GM21786 (cell line): ENCODE results near the gene C1orf50.
"Not testable (repeated sequence)": the region's sequence is repeated elsewhere in the genome, so short reads cannot be mapped to it uniquely, and the experiment has no call there.

Experiments used
- ATAC-seq: cut with Tn5 transposase; IDR thresholded peaks from one replicate; pipeline ENCODE4 v1.9.1; 2021; ENCODE audit not compliant: unreplicated experiment

The C1orf50 gene

DNA sequence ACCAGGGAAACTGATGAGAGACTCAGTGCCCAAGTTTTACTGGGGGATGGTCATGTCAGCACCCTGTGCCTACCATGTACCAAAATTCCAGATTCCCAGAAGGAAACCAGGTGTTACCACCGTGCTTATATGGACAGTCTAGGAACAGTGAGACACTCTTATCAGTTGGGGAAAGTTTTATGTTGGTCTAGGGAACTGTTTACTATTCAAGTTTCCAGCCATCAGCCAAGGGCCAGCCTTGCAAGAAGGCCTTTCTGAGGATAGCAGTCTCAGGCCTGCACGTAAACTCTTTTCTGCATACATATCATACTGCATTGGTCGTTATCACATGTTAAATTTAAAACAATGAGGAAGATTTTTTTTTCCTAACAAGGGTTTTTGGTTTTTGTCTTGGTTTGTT lies 30.4 kb downstream of the C1orf50 start:
- ATAC-seq: no peak

DNA sequence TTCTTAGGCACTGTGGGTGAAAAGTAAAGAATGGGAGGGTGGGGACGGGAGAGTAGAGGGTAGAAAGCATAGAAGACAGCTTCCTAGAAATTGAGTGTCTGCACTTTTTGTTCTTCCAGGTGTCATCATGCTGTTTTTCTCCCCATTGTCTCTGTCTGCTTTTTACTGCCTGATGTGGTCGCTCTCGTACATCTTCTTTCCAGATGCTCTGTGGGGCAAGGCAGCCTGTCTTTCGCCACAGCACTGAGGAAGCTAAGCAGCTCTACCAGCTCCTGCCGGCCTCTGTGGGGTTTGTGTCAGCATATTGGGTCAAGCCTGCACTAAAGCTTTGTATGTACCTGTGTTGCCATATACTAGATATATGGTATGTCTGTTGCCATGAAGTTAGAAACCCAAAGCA lies 30.9 kb downstream of the C1orf50 start:
- ATAC-seq: no peak

DNA sequence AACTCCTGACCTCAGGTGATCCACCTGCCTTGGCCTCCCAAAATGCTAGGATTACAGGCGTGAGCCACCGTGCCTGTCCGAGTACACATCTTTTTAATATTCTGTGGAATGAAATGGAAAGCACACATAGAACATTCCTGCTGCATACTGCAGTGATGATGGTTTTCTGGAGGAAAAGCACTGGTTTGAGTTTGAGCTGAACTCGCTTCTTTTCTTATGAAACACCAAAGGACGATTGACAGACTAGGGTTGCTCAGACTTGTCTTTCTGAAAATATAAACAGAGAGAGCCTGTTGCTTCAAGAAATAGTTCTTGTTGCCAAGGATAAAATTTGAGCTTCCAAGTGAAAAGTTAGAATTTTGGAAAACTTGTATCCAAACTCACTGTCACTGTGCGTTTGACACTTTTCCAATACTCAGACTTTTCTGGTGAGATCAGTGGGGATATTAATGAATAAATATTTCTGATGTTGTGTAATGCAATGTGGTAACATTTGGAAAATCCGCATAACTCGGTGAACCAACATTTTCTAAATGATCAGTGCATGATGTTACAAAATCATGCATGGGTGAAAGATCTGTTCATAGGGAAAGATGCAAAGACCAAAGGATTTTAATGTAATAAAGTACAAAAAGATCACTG lies 34.9 kb downstream of the C1orf50 start:
- ATAC-seq: no peak

DNA sequence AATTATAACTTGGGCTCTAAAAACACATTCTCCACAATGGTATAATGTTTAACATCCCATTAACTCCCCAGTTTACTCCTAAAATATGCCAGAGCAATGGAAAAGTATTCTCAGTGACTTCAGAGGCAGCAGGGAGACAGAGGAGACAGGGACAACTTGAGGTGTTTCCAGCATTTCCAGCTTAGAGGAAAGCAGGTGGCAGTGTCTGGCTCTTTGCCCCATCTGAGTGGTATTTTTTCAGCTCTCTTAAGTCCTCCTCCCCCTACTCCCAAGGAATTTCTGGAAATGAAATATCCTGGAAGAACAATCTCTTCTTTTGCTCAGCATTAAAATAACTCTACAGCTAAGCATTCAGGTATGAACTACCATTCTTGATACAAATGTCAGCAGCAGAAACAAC lies 39.1 kb downstream of the C1orf50 start:
- ATAC-seq: no peak

DNA sequence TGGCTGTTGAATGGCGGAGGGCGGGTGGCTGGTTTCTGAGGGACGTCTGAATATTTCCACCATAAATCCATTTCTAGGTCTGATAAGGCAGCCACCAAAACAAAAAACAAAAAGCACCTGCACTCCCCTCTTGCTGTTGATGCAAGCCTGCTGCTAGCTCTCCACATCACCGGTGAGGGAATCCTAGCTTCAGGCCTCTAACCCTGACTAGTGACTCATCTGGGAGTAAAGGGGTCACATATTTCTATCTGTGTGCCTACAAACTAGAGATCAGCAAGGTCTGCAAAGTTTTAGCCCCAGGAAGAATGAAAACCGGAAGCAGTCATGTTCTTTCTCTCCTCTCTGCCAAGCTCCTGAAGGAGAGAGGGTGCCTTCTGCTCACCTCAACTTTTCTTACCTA lies 39.5 kb downstream of the C1orf50 start:
- ATAC-seq: no peak

DNA sequence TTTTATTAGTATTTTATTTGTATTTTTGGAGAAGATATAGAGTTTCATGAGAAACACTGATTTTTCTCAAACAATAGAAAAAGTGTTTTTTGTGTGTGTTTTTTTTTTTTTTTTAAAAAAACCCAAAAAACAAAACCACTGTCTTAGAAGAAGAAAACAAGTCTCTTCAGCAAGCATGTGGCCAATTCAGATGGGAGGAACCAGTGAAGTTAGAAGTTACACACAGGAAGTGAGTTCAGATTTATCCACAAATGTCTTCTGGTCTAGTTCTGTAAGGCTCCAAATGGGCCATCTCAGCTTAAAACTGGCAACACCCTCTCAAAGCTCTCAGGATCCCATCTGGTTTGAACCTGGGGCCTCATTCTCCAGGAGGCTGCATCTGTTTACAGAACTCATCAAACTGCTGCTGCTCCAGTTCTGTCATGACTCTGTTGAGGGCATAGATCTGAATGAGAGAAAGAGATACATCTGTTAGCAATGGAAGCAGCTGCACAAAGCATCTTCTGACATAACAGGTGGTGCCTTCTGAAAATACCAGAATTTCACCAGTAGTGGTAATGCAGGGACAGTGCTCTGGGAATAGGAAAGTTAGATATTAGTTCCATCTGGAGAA lies 40.1 kb downstream of the C1orf50 start:
- no peak for ATAC-seq

DNA sequence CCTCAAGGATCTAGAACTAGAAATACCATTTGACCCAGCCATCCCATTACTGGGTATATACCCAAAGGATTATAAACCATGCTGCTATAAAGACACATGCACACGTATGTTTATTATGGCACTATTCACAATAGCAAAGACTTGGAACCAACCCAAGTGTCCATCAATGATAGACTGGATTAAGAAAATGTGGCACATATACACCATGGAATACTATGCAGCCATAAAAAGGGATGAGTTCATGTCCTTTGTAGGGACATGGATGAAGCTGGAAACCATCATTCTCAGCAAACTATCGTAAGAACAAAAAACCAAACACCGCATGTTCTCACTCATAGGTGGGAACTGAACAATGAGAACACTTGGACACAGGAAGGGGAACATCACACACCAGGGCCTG lies 47.8 kb downstream of the C1orf50 start:
- not testable (repeated sequence) for ATAC-seq

DNA sequence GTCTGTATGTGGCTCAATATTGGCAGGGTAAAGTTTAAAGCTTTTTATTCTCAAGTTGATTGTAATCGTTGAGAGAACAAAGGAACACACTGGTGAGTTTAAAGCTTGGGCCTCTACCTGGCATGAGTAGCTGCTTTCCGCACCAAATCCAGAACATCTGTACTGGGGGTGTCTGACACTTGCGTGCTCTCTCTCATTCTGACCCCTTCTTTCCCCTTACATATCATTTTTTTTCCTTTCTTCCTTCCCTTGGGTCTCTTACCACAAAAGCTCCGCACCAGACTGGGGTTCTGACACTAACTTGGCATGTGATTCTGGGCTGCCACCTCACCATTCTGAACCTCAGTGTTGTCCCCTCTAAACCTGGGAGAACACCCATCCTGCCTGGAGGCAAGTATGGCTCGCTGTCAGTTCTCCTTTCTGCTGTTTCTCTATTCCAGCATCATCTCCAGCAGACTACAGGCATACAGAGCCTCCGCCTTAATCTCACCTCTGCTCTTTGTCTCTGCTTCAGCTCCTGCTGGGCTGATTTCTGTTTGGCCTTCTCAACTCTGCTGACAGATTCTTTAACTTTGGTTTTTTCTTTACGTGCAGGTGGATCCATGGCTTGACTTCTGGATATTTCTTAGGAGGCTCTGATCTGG lies 49.0 kb downstream of the C1orf50 start:
- ATAC-seq: no peak

DNA sequence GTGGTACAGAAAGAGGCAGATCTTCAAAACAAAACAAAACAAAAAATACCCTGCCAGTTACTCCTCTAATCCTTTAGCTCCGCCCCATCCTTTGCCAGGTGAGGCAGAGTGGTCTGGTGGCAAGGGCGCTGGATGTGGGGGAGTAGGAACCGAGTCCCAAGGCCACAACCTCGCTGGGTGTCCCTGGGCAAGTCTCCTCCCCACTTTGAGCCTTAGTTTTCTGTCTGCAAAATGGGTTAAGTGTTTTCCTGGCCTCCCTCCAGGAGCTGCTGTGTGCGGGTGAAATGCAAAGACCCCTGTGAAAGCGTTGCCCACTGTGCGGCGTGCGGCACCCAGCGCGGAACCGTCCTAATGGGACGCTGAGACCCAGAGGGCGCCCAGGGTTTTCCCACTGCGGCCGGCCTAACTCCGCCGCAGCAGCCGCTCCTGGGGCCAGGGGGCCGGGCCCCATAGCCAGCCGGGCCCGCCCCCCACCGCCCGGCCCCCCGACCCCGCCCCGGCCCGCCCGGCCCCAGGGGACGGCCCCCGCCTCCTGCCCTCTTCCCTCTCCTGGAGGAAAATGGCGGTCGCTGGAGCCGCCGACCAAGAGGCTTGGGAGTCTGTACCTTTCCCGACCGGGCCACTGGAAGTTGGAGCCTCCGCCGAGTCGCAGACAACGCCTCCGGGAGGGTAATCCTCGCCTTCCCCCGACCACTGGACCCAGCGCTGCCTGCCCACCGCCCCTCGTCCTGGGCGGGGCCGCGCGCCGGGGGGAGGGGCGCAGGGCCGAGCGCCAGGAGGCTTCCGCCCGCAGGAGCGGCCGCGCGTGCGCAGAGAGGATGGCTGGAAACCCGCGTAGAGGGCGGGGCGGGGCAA lies 49.8 kb downstream of the C1orf50 start, which contains the start of the genes ERMAP and SVBP:
Gene ERMAP (plus strand): TSS at position 538 of the 855 bp plus-strand sequence. CDS start 13,327 bp downstream, outside the sequence.
Gene SVBP (minus strand): TSS at position 813 of the 855 bp plus-strand sequence. CDS start 853 bp downstream, outside the sequence.
- peak; percentile 71 for ATAC-seq

DNA sequence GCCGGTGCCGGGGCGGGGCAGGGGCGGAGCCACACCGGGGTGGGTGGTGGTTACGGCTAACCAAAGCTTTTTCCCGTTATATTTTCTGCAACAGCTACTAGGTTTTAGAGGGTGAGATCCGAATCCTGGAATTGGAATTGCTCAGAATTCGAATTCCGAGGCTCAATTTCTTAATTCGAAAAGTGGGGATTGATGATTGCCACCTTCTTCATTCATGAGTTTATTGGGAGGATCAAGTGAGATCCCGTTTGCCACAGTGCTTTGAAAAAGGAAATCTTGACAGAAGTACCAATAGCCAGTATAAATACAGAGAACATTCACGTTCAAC lies 50.4 kb downstream of the C1orf50 start:
- no peak for ATAC-seq

DNA sequence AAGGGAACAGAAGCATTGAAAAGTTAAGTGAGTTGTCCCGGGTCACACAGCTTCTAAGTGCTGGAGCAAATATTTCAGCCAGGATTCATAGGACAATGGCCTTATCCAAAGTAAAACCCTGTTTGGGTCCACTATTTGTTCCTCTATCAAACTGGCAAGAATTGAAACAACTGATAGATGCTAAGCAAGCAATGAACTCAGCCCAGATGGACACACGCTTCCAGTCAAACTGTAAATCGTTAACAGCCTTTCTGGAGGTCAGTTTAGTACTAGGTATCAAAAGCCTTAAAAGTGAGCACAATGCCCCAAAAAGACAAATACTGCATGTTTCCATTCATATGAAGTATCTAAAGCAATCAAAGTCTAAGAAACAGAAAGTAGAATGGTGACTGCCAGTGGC lies 50.9 kb downstream of the C1orf50 start:
- ATAC-seq: no peak

DNA sequence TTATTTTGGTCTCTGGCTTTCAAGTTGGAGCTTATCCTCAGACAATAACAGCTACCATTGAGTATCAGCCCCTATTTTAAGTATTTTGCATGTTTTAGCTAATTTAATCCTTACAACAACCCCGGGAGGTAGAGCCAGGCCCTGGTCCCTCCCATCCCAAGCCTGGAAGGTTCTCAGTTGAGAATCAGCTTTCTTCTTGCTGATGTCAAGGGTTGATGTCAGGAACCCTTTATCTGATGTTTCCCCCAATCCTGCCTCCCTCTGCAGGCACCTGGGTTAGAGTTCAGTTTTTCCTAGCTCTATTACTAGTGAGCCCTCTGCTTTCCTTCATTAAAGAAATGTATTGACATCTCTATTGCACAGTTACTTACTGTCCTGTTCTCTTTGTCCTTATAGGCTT lies 53.8 kb downstream of the C1orf50 start:
- no peak for ATAC-seq

DNA sequence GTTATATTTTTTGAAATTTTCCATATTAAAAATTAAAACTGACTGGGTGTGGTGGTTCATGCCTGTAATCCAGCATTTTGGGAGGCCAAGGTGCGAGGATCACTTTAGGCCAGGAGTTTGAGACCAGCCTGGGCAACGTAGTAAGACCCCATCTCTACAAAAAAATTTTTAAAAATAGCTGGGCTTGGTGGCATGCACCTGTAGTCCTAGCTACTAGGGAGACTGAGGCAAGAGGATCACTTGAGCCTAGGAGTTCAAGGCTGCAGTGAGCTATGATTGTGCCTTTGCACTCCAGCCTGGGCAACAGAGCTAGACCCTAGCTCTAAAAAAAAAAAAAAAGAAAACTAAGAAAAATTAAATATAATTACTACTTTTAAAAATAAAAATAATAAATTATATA lies 54.6 kb downstream of the C1orf50 start:
- ATAC-seq: no peak

DNA sequence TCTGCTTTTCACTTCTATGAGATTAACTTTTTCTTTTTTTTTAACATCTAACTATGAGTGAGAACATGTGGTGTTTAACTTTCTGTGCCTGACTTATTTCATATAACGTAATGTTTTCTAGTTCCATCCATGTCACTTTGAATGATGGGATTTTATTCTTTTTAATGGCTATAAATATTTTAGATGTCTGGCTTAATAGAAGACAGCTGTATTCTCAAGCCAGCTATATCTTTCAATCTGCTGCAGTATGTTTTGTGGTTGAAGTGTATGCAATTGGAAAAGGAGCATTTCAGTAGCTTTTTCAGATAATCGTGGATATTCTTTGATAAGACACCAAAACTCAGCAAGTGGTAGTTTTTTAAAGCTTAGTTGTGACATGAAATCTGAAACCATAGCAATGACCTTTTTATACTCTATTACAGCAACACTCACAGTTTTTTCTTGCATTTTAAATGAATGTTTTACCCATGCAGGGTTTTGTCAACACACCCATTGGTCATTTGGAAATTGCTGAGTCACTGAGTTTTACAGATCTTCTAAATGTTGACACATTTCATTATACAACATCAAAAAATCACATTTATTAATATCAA lies 55.8 kb downstream of the C1orf50 start:
- ATAC-seq: no peak

DNA sequence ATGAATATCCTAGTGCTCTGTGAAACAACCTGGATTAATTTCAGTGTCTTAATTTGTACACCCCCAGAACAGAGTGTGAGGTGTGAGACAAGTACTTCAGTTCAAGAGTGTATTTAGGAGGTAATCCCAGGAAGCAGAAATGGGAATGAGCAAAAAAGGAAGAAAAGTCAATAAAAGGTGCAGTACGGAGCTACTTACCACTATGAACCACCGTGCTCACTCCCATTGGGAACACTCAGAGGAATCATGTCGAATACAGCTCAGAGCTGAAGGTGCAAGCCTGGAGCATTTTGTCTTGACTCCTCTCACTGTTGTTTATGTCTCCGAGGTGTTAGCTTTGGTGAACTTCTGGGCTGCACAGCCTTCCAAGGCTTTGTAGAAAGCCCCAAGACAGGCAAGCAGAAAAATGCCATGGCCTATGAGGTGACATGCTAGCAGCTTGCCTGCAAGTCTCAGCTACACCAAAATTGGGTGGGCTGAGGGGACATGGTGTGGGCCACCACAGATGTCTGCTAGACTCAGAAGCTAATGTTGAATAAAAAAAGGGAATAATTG lies 57.5 kb downstream of the C1orf50 start:
- ATAC-seq: no peak

DNA sequence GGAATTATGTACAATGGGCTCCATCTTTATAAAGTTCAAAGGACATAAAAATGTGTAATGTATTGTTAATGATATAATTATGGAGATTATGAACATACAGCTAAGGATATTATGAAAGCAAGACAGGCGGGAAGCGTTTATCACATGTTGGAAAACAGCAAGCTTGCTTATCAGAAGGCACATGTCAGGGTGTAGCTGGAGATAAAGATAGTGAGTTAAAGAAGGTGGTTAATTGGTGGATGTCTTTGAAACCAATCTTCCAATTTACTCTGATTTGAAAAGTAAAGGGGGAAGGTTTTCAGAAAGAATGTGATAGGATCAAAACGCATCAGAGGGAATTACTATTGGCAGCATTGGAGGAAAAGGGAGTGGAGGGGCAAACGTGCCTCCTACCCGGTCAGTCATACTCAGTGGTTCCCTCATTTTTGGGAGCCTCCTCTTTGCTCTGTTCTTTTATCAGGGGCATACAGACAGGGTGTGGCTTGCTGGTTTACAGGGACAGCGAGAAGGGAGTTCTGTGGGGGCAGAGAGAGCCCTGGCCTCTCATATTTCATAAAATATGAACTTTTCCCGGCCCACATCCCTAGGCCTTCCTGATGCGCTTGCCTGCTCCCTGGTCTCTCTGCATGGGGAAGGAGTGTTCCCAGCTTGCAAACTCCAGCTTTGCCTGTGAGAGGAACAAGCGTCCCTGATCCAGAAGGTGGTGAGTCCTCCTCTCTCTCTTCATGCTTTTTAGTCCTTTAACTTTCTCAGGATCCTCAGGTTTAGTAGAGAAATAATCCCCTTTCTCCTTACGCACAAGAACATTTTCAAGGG lies 58.2 kb downstream of the C1orf50 start:
- no peak for ATAC-seq
